CD4-positive, alpha-beta T cell treated with Interleukin-15 for 4 hours (primary cell): ENCODE measurements around the gene KHDRBS2.
"Not testable (repeated sequence)": the region's sequence is repeated elsewhere in the genome, so short reads cannot be mapped to it uniquely, and the experiment has no call there.

Experiments used
- DNase-seq: peaks from one replicate; pipeline ENCODE4 v3.0.0-alpha.2; 2020; ENCODE audit warnings: low spot score

The KHDRBS2 gene

GRCh38 chr6:61857541-61857940, 428.5 kb downstream of the KHDRBS2 start:
- DNase-seq = no peak

- no peak for DNase-seq
Observed at GRCh38 chr6:61841958-61842357, 444.1 kb downstream of the KHDRBS2 start.

- no peak for DNase-seq
Observed at GRCh38 chr6:61835237-61835636, 450.8 kb downstream of the KHDRBS2 start.

GRCh38 chr6:61833176-61833755, 452.8 kb downstream of the KHDRBS2 start:
- DNase-seq = no peak

GRCh38 chr6:61817716-61818115, 468.3 kb downstream of the KHDRBS2 start:
- DNase-seq = no peak

- no peak for DNase-seq
Observed at GRCh38 chr6:61810047-61810446, 476.0 kb downstream of the KHDRBS2 start.

GRCh38 chr6:61809004-61809595, 476.9 kb downstream of the KHDRBS2 start:
- DNase-seq = no peak

GRCh38 chr6:61787998-61788397, 498.0 kb downstream of the KHDRBS2 start:
- no peak for DNase-seq

GRCh38 chr6:61769446-61769845, 516.6 kb downstream of the KHDRBS2 start:
- not testable (repeated sequence) for DNase-seq

- no peak for DNase-seq
Observed at GRCh38 chr6:61755739-61756138, 530.3 kb downstream of the KHDRBS2 start.

- no peak for DNase-seq
Observed at GRCh38 chr6:61751986-61752385, 534.0 kb downstream of the KHDRBS2 start.

- no peak for DNase-seq
Observed at GRCh38 chr6:61745994-61746393, 540.0 kb downstream of the KHDRBS2 start.

GRCh38 chr6:61711849-61712248, 574.2 kb downstream of the KHDRBS2 start:
- no peak for DNase-seq

- no peak for DNase-seq
Observed at GRCh38 chr6:61688165-61688564, 597.9 kb downstream of the KHDRBS2 start.

GRCh38 chr6:61682562-61682961, 603.5 kb downstream of the KHDRBS2 start:
- no peak for DNase-seq

GRCh38 chr6:61679625-61680024, 606.4 kb downstream of the KHDRBS2 start:
- no peak for DNase-seq

- no peak for DNase-seq
Observed at GRCh38 chr6:61675734-61676133, 610.3 kb downstream of the KHDRBS2 start.

- DNase-seq = no peak
Observed at GRCh38 chr6:61649845-61650244, 636.2 kb downstream of the KHDRBS2 start.

GRCh38 chr6:61640463-61640862, 645.6 kb downstream of the KHDRBS2 start:
- no peak for DNase-seq
